IMR-90 (cell line): ENCODE results near the gene CLDN18. TPM values are rescaled to one million over a fixed set of nuclear protein-coding genes. Genes with fewer than 3 reads are reported as not detected.
A peak's percentile ranks its signal among the peaks of the same experiment; 100 is the strongest.

Experiments used
- ATAC-seq: fragments of 200-7000 bp; cut with Tn5 transposase; 2 replicates; pipeline ENCODE4 v1.9.1; 2020; ENCODE audit warnings: low read depth, mild to moderate bottlenecking, moderate library complexity
- BruUV-seq: library from RNA; stranded (reverse); fragments of 400-500 nt; replicated peaks from 2 replicates; lab custom pipeline; 2021; lab: Mats Ljungman, UMichigan
- CTCF ChIA-PET: fragments of 300-600 bp; formaldehyde crosslinking; extraction: SDS; loops from one replicate; lab custom pipeline; 2021; ENCODE audit warnings: antibody characterized with exemption; lab: Yijun Ruan, JAX
- POLR2A ChIA-PET: fragments of 300-600 bp; sonication (Branson Sonifier 250); formaldehyde crosslinking; loops from one replicate; lab custom pipeline; 2022; ENCODE audit warnings: antibody characterized with exemption; ENCODE audit not compliant: unreplicated experiment; lab: Charles Lee
- DNase-seq: peaks from one replicate; pipeline ENCODE4 v3.0.0; 2013
- H2AFZ ChIP-seq: replicated peaks from 2 replicates; pipeline ENCODE3; 2013; ENCODE audit warnings: low read length, mild to moderate bottlenecking; ENCODE audit not compliant: poor library complexity
- H2AK5ac ChIP-seq: 2 replicates; pipeline ENCODE4 v1.6.1; 2013; ENCODE audit warnings: low read depth, low read length, inconsistent platforms
- H2AK9ac ChIP-seq: replicated peaks from 2 replicates; pipeline ENCODE3; 2013; ENCODE audit warnings: mild to moderate bottlenecking, low read depth, low read length, moderate library complexity; ENCODE audit not compliant: poor library complexity
- H2BK120ac ChIP-seq: 2 replicates; pipeline ENCODE4 v1.6.1; 2013; ENCODE audit warnings: low read depth, low read length, inconsistent platforms
- H2BK15ac ChIP-seq: 3 replicates; pipeline ENCODE4 v1.6.1; 2013; ENCODE audit warnings: low read depth, low read length, inconsistent platforms
- H2BK20ac ChIP-seq: 2 replicates; pipeline ENCODE4 v1.6.1; 2013; ENCODE audit warnings: low read depth, mild to moderate bottlenecking, inconsistent platforms, low read length, moderate library complexity
- H2BK5ac ChIP-seq: 2 replicates; pipeline ENCODE4 v1.6.1; 2013; ENCODE audit warnings: mild to moderate bottlenecking, low read depth, low read length, inconsistent platforms; ENCODE audit not compliant: poor library complexity, severe bottlenecking
- H3K14ac ChIP-seq: replicated peaks from 2 replicates; pipeline ENCODE4 v1.6.1; 2013; ENCODE audit warnings: low read depth, low read length, inconsistent platforms
- H3K18ac ChIP-seq: 2 replicates; pipeline ENCODE4 v1.6.1; 2013; ENCODE audit warnings: low read depth, low read length, control low read depth
- H3K23ac ChIP-seq: 2 replicates; pipeline ENCODE4 v1.6.1; 2013; ENCODE audit warnings: low read depth, low read length, inconsistent platforms
- H3K27ac ChIP-seq: 2 replicates; pipeline ENCODE4 v1.5.1; 2013; ENCODE audit warnings: mild to moderate bottlenecking, control low read depth, low read length; ENCODE audit not compliant: insufficient read depth
- H3K27me3 ChIP-seq: 2 replicates; pipeline ENCODE4 v1.6.1; 2013; ENCODE audit warnings: low read length; ENCODE audit not compliant: control insufficient read depth, insufficient read depth
- H3K36me3 ChIP-seq: 2 replicates; pipeline ENCODE4 v1.6.1; 2013; ENCODE audit warnings: low read length, mixed read lengths; ENCODE audit not compliant: control insufficient read depth, insufficient read depth
- H3K4ac ChIP-seq: 2 replicates; pipeline ENCODE4 v1.6.1; 2013; ENCODE audit warnings: low read depth, low read length, inconsistent platforms
- H3K4me1 ChIP-seq: 2 replicates; pipeline ENCODE4 v1.6.1; 2013; ENCODE audit warnings: low read length, mixed read lengths; ENCODE audit not compliant: control insufficient read depth, insufficient read depth
- H3K4me2 ChIP-seq: 2 replicates; pipeline ENCODE4 v1.6.1; 2013; ENCODE audit warnings: low read depth, mild to moderate bottlenecking, control low read depth, low read length, moderate library complexity
- H3K4me3 ChIP-seq: 2 replicates; pipeline ENCODE4 v1.5.1; 2013; ENCODE audit warnings: low read depth, mild to moderate bottlenecking, control low read depth, low read length, moderate library complexity; ENCODE audit not compliant: insufficient read depth
- H3K56ac ChIP-seq: 2 replicates; pipeline ENCODE4 v1.6.1; 2013; ENCODE audit warnings: low read length, inconsistent platforms; ENCODE audit not compliant: insufficient read depth; ENCODE audit errors: extremely low read depth
- H3K79me1 ChIP-seq, 2 experiments: 2 replicates each; pipeline ENCODE4 v1.6.1; 2013; ENCODE audit warnings: low read length in 2 of 2, inconsistent platforms in 1 of 2, low read depth in 1 of 2
- H3K9ac ChIP-seq: 2 replicates; pipeline ENCODE4 v1.6.1; 2013; ENCODE audit warnings: low read depth, low read length, control low read depth
- H3K9me1 ChIP-seq: 2 replicates; pipeline ENCODE4 v1.6.1; 2013; ENCODE audit warnings: low read length, inconsistent platforms; ENCODE audit not compliant: insufficient read depth
- H3K9me3 ChIP-seq: 2 replicates; pipeline ENCODE4 v1.6.1; 2013; ENCODE audit warnings: low read length; ENCODE audit not compliant: control insufficient read depth, insufficient read depth
- H4K20me1 ChIP-seq: 2 replicates; pipeline ENCODE4 v1.6.1; 2013; ENCODE audit warnings: low read length, inconsistent platforms; ENCODE audit not compliant: insufficient read depth
- H4K5ac ChIP-seq: 2 replicates; pipeline ENCODE4 v1.6.1; 2013; ENCODE audit warnings: mild to moderate bottlenecking, low read depth, low read length, control low read depth
- H4K8ac ChIP-seq, 2 experiments: 2 replicates each; pipeline ENCODE4 v1.6.1; 2013; ENCODE audit warnings: low read depth in 2 of 2, low read length in 2 of 2, control low read depth in 1 of 2, inconsistent platforms in 1 of 2
- H4K91ac ChIP-seq: 2 replicates; pipeline ENCODE4 v1.6.1; 2013; ENCODE audit warnings: low read depth, low read length, inconsistent platforms; ENCODE audit not compliant: insufficient read depth
- BHLHE40 ChIP-seq: fragments of 150-350 bp; IDR thresholded peaks from 2 replicates; pipeline ENCODE4 v1.6.1; 2016; ENCODE audit warnings: mild to moderate bottlenecking, low read depth, low read length
- CEBPB ChIP-seq: IDR thresholded peaks from 2 replicates; pipeline ENCODE4 v1.6.1; 2012; ENCODE audit warnings: low read depth, low read length, improper control_type of control experiment
- CHD1 ChIP-seq: IDR thresholded peaks from 2 replicates; pipeline ENCODE4 v1.6.1; 2012; ENCODE audit warnings: low read depth, low read length, improper control_type of control experiment
- ELK1 ChIP-seq: fragments of 150-350 bp; IDR thresholded peaks from 2 replicates; pipeline ENCODE4 v1.6.1; 2016; ENCODE audit warnings: low read depth, mild to moderate bottlenecking, low read length, moderate library complexity, borderline replicate concordance
- FOS ChIP-seq: fragments of 150-350 bp; IDR thresholded peaks from 2 replicates; pipeline ENCODE4 v1.6.1; 2016; ENCODE audit warnings: low read depth, low read length
- MAFK ChIP-seq: IDR thresholded peaks from 2 replicates; pipeline ENCODE4 v1.6.1; 2012; ENCODE audit warnings: low read depth, low read length, improper control_type of control experiment
- MAZ ChIP-seq: IDR thresholded peaks from 2 replicates; pipeline ENCODE4 v1.6.1; 2012; ENCODE audit warnings: low read depth, mild to moderate bottlenecking, low read length, improper control_type of control experiment, moderate library complexity, borderline replicate concordance
- MXI1 ChIP-seq: IDR thresholded peaks from 2 replicates; pipeline ENCODE4 v1.6.1; 2012; ENCODE audit warnings: low read depth, mild to moderate bottlenecking, low read length, moderate library complexity, borderline replicate concordance
- NFE2L2 ChIP-seq: fragments of 150-350 bp; IDR thresholded peaks from 2 replicates; pipeline ENCODE4 v1.6.1; 2016; ENCODE audit warnings: low read depth, mild to moderate bottlenecking, low read length
- POLR2A ChIP-seq: IDR thresholded peaks from 2 replicates; pipeline ENCODE4 v1.6.1; 2012; ENCODE audit warnings: mild to moderate bottlenecking, low read depth, low read length
- RAD21 ChIP-seq: IDR thresholded peaks from 2 replicates; pipeline ENCODE4 v1.6.1; 2012; ENCODE audit warnings: low read length, improper control_type of control experiment
- RCOR1 ChIP-seq: IDR thresholded peaks from 2 replicates; pipeline ENCODE4 v1.6.1; 2012; ENCODE audit warnings: mild to moderate bottlenecking, low read length, improper control_type of control experiment; ENCODE audit not compliant: insufficient replicate concordance
- RFX5 ChIP-seq: IDR thresholded peaks from 2 replicates; pipeline ENCODE4 v1.8.0; 2012; ENCODE audit warnings: low read depth, mild to moderate bottlenecking, low read length, moderate library complexity
- SMC3 ChIP-seq: fragments of 150-350 bp; IDR thresholded peaks from 2 replicates; pipeline ENCODE4 v1.6.1; 2016; ENCODE audit warnings: low read depth, mild to moderate bottlenecking, antibody characterized with exemption, low read length, moderate library complexity
- USF2 ChIP-seq: fragments of 150-350 bp; IDR thresholded peaks from 2 replicates; pipeline ENCODE4 v1.6.1; 2017; ENCODE audit warnings: mild to moderate bottlenecking, antibody characterized with exemption, low read length, low read depth
- dilution Hi-C: fragments of 300-500 bp; cut with HindIII; formaldehyde crosslinking; loops from one replicate; pipeline ENCODE4 v1.14.3; 2018; ENCODE audit warnings: low sequenced_read_pairs; ENCODE audit not compliant: unreplicated experiment
- in situ Hi-C: fragments of 300-500 bp; cut with MboI; formaldehyde crosslinking; loops from 3 replicates; pipeline ENCODE4 v1.14.3; 2019; ENCODE audit warnings: low sequenced_read_pairs, inconsistent platforms, mixed read lengths
- intact Hi-C: fragments of 100-400 bp; cut with micrococcal nuclease; formaldehyde crosslinking; loops from 2 replicates; pipeline ENCODE4 v1.10.0; 2022
- polyA plus RNA-seq, 3 experiments: library from polyadenylated mRNA; depleted of rRNA; stranded (reverse); fragments of >200 nt; gene quantifications; 2 replicates each; pipeline ENCODE4 v1.2.3, GENCODE V29; 2012; ENCODE audit warnings: low replicate concordance in 1 of 3
- total RNA-seq: library from RNA; depleted of rRNA; stranded (reverse); fragments of >200 nt; gene quantifications from 2 replicates; pipeline ENCODE4 v1.2.3, GENCODE V29; 2012
- TF ChIP-seq, protein P1 (sequence below): conservative IDR thresholded peaks from 2 replicates; pipeline ENCODE4 v1.5.1; 2012; ENCODE audit warnings: mild to moderate bottlenecking, low read depth, low read length, improper control_type of control experiment

CLDN18 gene
- total and polyA plus RNA-seq, 2 of the 4 experiments (the other 2 are of a cell fraction), result not detected

DNA sequence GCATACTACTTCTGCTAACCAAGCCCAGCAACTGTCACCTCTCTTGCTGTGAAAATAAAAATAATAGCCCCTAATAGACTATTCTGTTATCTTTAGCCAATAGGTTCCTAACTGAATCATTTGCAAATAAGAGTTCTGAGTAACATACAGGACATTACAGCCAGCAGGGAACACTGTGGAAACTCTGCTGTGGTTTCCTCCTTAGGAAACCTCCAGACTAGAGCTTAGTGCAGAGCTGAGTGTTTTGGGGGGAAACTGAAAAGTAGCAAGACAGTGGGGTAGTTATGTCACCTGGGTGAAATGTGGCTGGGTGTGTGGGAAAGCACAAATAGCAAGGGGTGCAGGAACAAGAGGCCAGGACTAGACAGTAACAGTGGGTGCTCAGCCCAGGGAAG lies 73.0 kb downstream of the CLDN18 start:
- Histone ChIP-seq H3K4me3 (no peak overlapping the region), H2BK15ac (no peak overlapping the region; the same call in 2 of the 3 replicates), H3K9ac (peak overlapping the region; percentile 66), H3K27me3 (no peaks in the 10 kb centered on the region), H3K56ac (peak overlapping the region; percentile 19; the same call in 1 of the 2 replicates), H4K91ac (peak overlapping the region; percentile 60; the same call in 1 of the 2 replicates), H2BK5ac (peak overlapping the region; percentile 81), H2BK120ac (peak overlapping the region; percentile 40), H3K4ac (peak overlapping the region; percentile 65), H3K4me1 (peaks cover 25% of the 10 kb centered on the region), H3K79me1 (peaks cover 15 to 42% of the 10 kb centered on the region in 2 experiments; a peak in 3 of 4 replicates), H3K9me3 (no peaks in the 10 kb centered on the region), H3K36me3 (peaks cover 24% of the 10 kb centered on the region), H2AFZ (no peak overlapping the region), H3K27ac (peak overlapping the region; percentile 86), H3K14ac (peak overlapping the region; percentile 53), H3K23ac (no peak overlapping the region; the same call in 1 of the 2 replicates), H2AK5ac (peak overlapping the region; percentile 91), H3K4me2 (peak overlapping the region; percentile 84), H2AK9ac (peak overlapping the region; percentile 20), H3K9me1 (peaks cover 35% of the 10 kb centered on the region), H2BK20ac (0 out of 2 replicates have a peak overlapping the region, but pooled peaks have one; percentile 38), H4K5ac (peak overlapping the region; percentile 84), H4K20me1 (peaks cover 32% of the 10 kb centered on the region), H4K8ac (peak overlapping the region; percentile 30 to 31; a peak in 2 of 4 replicates), H3K18ac (peak overlapping the region; percentile 69)
- ChIA-PET CTCF (interaction anchor here (2.1 kb wide), 1 partner anchor 12 kb away, joined by 6 read pairs; no protein-coding TSS in a partner anchor), POLR2A (no interaction called here)
- intact Hi-C loops, result loop anchor here (5.0 kb wide), 1 partner anchor 34 kb away; the partner anchor contains the start of gene DZIP1L
- no peak for DNase-seq
- TF ChIP-seq CHD1 (no peak), RFX5 (no peak), CEBPB (no peak), USF2 (no peak), RCOR1 (no peak), MAZ (no peak), MXI1 (no peak), RAD21 (no peak), SMC3 (no peak), NFE2L2 (no peak), BHLHE40 (no peak), POLR2A (no peak), FOS (no peak), ELK1 (no peak), MAFK (no peak)
- TF ChIP-seq, protein P1, sequence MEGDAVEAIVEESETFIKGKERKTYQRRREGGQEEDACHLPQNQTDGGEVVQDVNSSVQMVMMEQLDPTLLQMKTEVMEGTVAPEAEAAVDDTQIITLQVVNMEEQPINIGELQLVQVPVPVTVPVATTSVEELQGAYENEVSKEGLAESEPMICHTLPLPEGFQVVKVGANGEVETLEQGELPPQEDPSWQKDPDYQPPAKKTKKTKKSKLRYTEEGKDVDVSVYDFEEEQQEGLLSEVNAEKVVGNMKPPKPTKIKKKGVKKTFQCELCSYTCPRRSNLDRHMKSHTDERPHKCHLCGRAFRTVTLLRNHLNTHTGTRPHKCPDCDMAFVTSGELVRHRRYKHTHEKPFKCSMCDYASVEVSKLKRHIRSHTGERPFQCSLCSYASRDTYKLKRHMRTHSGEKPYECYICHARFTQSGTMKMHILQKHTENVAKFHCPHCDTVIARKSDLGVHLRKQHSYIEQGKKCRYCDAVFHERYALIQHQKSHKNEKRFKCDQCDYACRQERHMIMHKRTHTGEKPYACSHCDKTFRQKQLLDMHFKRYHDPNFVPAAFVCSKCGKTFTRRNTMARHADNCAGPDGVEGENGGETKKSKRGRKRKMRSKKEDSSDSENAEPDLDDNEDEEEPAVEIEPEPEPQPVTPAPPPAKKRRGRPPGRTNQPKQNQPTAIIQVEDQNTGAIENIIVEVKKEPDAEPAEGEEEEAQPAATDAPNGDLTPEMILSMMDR, result no peak
- dilution Hi-C loops, result no loop called here
- ATAC-seq, result no peak; the same call in 1 of the 2 replicates
- BruUV-seq, result no TSS peak
- in situ Hi-C loops, result no loop called here
